SU-DHL-6 (cell line): ENCODE measurements around the gene URGCP.
A peak's percentile ranks its signal among the peaks of the same experiment; 100 is the strongest.

Source experiments
- H2AFZ ChIP-seq: fragments of 200-600 bp; sonication (generic); 2 replicates; pipeline ENCODE4 v1.6.1; 2014; ENCODE audit warnings: low read depth, mild to moderate bottlenecking, moderate library complexity, mixed read lengths, antibody characterized with exemption, low read length; ENCODE audit not compliant: severe bottlenecking
- H3F3A ChIP-seq: fragments of 200-600 bp; shearing (Covaris generic); 2 replicates; pipeline ENCODE4 v1.6.0; 2016; ENCODE audit warnings: antibody characterized with exemption, mild to moderate bottlenecking; ENCODE audit not compliant: insufficient read depth
- H3K27ac ChIP-seq: fragments of 200-600 bp; sonication (generic); 2 replicates; pipeline ENCODE4 v1.5.1; 2016; ENCODE audit warnings: low read depth, mild to moderate bottlenecking, low read length, moderate library complexity, mixed read lengths
- H3K27me3 ChIP-seq: fragments of 200-600 bp; sonication (generic), shearing (Covaris generic); 2 replicates; pipeline ENCODE4 v1.6.0; 2014; ENCODE audit warnings: mild to moderate bottlenecking, low read length
- H3K36me3 ChIP-seq: fragments of 200-600 bp; sonication (generic); 2 replicates; pipeline ENCODE4 v1.6.1; 2014; ENCODE audit warnings: mild to moderate bottlenecking, low read length, mixed read lengths
- H3K4me2 ChIP-seq: fragments of 300-600, 200-600 bp; shearing (Covaris generic), sonication (generic); 2 replicates; pipeline ENCODE4 v1.6.0; 2014; ENCODE audit warnings: low read length, low read depth, mild to moderate bottlenecking; ENCODE audit not compliant: poor library complexity, severe bottlenecking
- H3K4me3 ChIP-seq: fragments of 200-600 bp; sonication (generic); 2 replicates; pipeline ENCODE4 v1.5.1; 2014; ENCODE audit warnings: antibody characterized with exemption, low read length, mild to moderate bottlenecking, mixed read lengths; ENCODE audit not compliant: insufficient read depth, poor library complexity, severe bottlenecking
- H3K79me2 ChIP-seq: fragments of 200-600 bp; sonication (generic); 2 replicates; pipeline ENCODE4 v1.6.1; 2014; ENCODE audit warnings: mild to moderate bottlenecking, low read length, moderate library complexity; ENCODE audit not compliant: insufficient read depth
- H3K9ac ChIP-seq: fragments of 200-600 bp; sonication (generic); 2 replicates; pipeline ENCODE4 v1.7.0; 2014; ENCODE audit warnings: mild to moderate bottlenecking, low read length
- H3K9me2 ChIP-seq: fragments of 200-600 bp; sonication (generic); replicated peaks from 2 replicates; pipeline ENCODE4 v1.6.1; 2014; ENCODE audit warnings: low read length; ENCODE audit not compliant: insufficient read depth
- H3K9me3 ChIP-seq: fragments of 200-600 bp; sonication (generic); 2 replicates; pipeline ENCODE4 v1.6.1; 2014; ENCODE audit warnings: low read length, mixed read lengths; ENCODE audit not compliant: insufficient read depth
- H4K20me1 ChIP-seq: fragments of 200-600 bp; sonication (generic); 2 replicates; pipeline ENCODE4 v1.6.1; 2014; ENCODE audit warnings: low read depth, mild to moderate bottlenecking, antibody characterized with exemption, low read length, moderate library complexity, mixed read lengths
- CTCF ChIP-seq: fragments of 200-600 bp; sonication (generic); IDR thresholded peaks from one replicate; pipeline ENCODE4 v1.5.1; 2017; ENCODE audit warnings: antibody characterized with exemption, mild to moderate bottlenecking, low read length, moderate library complexity; ENCODE audit not compliant: insufficient read depth, poor library complexity, severe bottlenecking
- EZH2phosphoT487 ChIP-seq: fragments of 200-600 bp; sonication (generic), shearing (Covaris generic); conservative IDR thresholded peaks from 2 replicates; pipeline ENCODE4 v1.6.1; 2018; ENCODE audit warnings: mild to moderate bottlenecking, antibody characterized with exemption, low read length, moderate library complexity, mixed read lengths

The URGCP gene

GRCh38 chr7:43868181-43868580 is 38.2 kb downstream of the URGCP start:
- TF ChIP-seq EZH2phosphoT487 (no peak), CTCF (no peak)
- H3K36me3 ChIP-seq: no peaks in the 10 kb centered on the region
- H3K9ac ChIP-seq: peak overlapping the region; percentile 56
- H3F3A ChIP-seq: peaks cover 5% of the 10 kb centered on the region; the same call in 1 of the 2 replicates
- no peaks in the 10 kb centered on the region for H4K20me1 ChIP-seq
- H3K9me2 ChIP-seq: no peaks in the 10 kb centered on the region
- peak overlapping the region; percentile 97 for H2AFZ ChIP-seq
- no peak overlapping the region for H3K27ac ChIP-seq
- peak overlapping the region; percentile 71 for H3K4me2 ChIP-seq
- peak overlapping the region; percentile 58 for H3K4me3 ChIP-seq
- no peaks in the 10 kb centered on the region for H3K27me3 ChIP-seq
- no peaks in the 10 kb centered on the region for H3K79me2 ChIP-seq
- no peaks in the 10 kb centered on the region for H3K9me3 ChIP-seq

DNA sequence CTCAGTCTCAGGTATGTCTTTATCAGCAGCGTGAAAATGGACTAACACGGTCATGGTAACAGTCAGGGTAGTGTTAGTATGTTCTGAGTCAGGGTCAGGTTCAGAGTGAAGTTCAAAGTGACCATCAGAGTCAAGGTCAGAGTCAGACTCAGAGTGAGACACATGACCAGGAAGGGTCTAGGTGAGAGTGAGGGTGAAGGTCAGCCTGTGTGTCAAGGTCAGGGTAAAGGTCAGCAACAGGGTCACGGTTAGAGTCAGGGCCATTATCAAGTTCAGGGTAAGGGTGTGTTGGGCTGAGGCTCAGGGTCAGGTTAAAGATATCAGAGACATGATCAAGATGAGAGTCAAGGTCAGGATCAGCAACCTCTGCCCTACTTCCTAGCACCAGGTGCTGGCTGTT is 41.1 kb downstream of the URGCP start:
- Histone ChIP-seq H2AFZ (no peak overlapping the region), H3K9me3 (no peaks in the 10 kb centered on the region), H3K9me2 (no peaks in the 10 kb centered on the region), H3K27me3 (no peaks in the 10 kb centered on the region), H3F3A (peaks cover 5% of the 10 kb centered on the region; the same call in 1 of the 2 replicates), H3K36me3 (no peaks in the 10 kb centered on the region), H3K9ac (no peak overlapping the region), H4K20me1 (no peaks in the 10 kb centered on the region), H3K4me3 (no peak overlapping the region), H3K79me2 (no peaks in the 10 kb centered on the region), H3K4me2 (no peak overlapping the region), H3K27ac (no peak overlapping the region)
- no peak for TF ChIP-seq CTCF
- no peak for TF ChIP-seq EZH2phosphoT487

DNA sequence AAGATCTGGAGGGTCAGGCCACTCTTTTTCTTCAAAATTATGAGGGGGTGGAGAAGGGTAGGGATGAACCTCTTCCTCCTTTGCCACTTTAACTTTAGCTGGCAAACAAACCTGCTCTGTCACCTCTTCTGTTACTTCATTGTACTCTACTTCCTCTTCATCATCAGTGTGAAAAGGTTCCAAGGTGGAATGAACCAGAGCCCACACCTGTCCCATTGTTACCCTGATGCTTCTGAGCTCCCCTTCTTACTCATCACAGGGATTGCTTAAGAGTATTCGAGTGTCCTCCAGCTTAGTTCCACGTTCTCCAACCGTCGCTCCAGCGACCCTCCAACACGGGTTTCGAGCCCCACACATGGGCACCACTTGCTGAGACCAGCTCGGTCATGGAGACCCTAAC is 42.3 kb downstream of the URGCP start:
- no peaks in the 10 kb centered on the region for H3K9me3 ChIP-seq
- H3K9ac ChIP-seq: no peak overlapping the region
- H4K20me1 ChIP-seq: no peaks in the 10 kb centered on the region
- H3K9me2 ChIP-seq: no peaks in the 10 kb centered on the region
- H3K36me3 ChIP-seq: no peaks in the 10 kb centered on the region
- no peak overlapping the region for H3K4me2 ChIP-seq
- H3K79me2 ChIP-seq: no peaks in the 10 kb centered on the region
- peaks cover 5% of the 10 kb centered on the region; the same call in 1 of the 2 replicates for H3F3A ChIP-seq
- no peak overlapping the region for H3K27ac ChIP-seq
- no peak overlapping the region for H3K4me3 ChIP-seq
- no peaks in the 10 kb centered on the region for H3K27me3 ChIP-seq
- TF ChIP-seq EZH2phosphoT487: no peak
- H2AFZ ChIP-seq: no peak overlapping the region

DNA sequence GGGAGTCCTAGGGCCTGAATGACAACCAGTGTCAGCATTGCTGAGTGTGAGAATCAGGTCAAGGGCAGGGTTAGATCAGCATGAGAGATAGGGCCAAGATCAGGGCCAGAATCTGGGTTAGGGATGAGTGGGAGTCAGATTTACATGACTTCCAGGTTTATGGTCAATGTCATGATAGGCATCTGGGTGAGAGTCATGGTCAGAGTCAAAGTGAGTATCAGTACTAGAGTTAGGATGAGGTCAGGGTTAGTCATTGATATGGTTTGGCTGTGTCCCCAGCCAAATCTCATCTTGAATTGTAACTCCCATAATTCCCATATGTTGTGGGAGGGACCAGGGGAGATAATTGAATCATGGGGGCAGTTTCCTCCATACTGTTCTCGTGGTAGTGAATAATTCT is 49.4 kb downstream of the URGCP start:
- H3K79me2 ChIP-seq: no peaks in the 10 kb centered on the region
- no peaks in the 10 kb centered on the region for H3F3A ChIP-seq
- H3K4me3 ChIP-seq: no peak overlapping the region

More for the DNA sequence above, 49.4 kb downstream of the URGCP start:
- H2AFZ ChIP-seq: no peak overlapping the region
- H3K27ac ChIP-seq: no peak overlapping the region
- no peaks in the 10 kb centered on the region for H3K36me3 ChIP-seq
- no peak for TF ChIP-seq EZH2phosphoT487
- TF ChIP-seq CTCF: no peak
- no peak overlapping the region for H3K4me2 ChIP-seq
- no peaks in the 10 kb centered on the region for H4K20me1 ChIP-seq
- no peaks in the 10 kb centered on the region for H3K9me2 ChIP-seq
- H3K9me3 ChIP-seq: no peaks in the 10 kb centered on the region; the same call in 1 of the 2 replicates
- no peak overlapping the region for H3K9ac ChIP-seq
- no peaks in the 10 kb centered on the region for H3K27me3 ChIP-seq
